ENCODE results near the gene GUCY1A2. TPM values are rescaled to one million over a fixed set of nuclear protein-coding genes. Genes with fewer than 3 reads are reported as not detected.

The GUCY1A2 gene
- total RNA-seq, 6 experiments from 2014 or later, result 1.1 to 4.9 (median 2.5) TPM

- WGBS (ENCODE audit: insufficient coverage, low coverage, low lambda C conversion rate, missing lambda C conversion rate), result 45% methylated on average over 7 of the region's 7 CpGs
- DNase-seq (no peak), ATAC-seq (no peak)
- Histone ChIP-seq H3K27me3 (no peaks in the 10 kb centered on the region), H3K27ac (no peak overlapping the region), H3K36me3 (no peaks in the 10 kb centered on the region), H3K4me1 (no peaks in the 10 kb centered on the region), H3K9me3 (no peaks in the 10 kb centered on the region), H3K4me3 (no peak overlapping the region)
- TF ChIP-seq POLR2A (IDR thresholded peaks at IDR 0.05) (no peak), CTCF (IDR thresholded peaks at IDR 0.05) (no peak)
- intact Hi-C loops (cut with DNase I), result no loop called here
Measured at GRCh38 chr11:106958517-106959248, 59.6 kb downstream of the GUCY1A2 start.

DNA sequence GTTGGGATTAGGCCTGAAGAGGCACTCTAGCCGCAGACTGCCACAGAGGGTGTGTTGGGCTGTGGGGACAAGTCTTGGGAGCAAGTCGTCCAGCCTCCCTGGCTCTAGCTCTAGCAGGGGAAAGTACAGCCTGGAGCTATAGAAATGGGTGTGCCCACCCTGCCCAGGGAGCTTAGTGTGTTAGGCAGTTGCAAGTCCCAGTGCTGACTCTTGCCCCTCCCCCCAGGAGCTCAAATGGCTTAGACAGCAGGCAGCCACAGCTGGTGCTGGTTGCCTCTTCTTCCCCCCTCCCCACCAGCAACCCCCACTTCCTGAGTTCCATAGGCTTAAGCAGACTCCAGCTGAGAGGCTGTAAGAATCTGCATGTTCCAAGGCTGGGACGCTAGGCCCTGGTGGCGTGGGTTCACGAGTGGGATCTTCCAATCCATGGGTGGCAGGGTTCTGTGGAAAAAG, 61.2 kb downstream of the GUCY1A2 start:
- TF ChIP-seq POLR2A (IDR thresholded peaks at IDR 0.05) (no peak), CTCF (IDR thresholded peaks at IDR 0.05) (no peak)
- Histone ChIP-seq H3K4me3 (no peak overlapping the region), H3K36me3 (no peaks in the 10 kb centered on the region), H3K4me1 (no peaks in the 10 kb centered on the region), H3K9me3 (no peaks in the 10 kb centered on the region), H3K27me3 (no peaks in the 10 kb centered on the region), H3K27ac (no peak overlapping the region)
- DNase-seq (no peak), ATAC-seq (no peak)
- intact Hi-C loops (cut with DNase I), result no loop called here
- WGBS (ENCODE audit: insufficient coverage, low coverage, low lambda C conversion rate, missing lambda C conversion rate), result no CpG with 5 or more reads among the region's 5 CpGs

GRCh38 chr11:106950067-106950491, 68.2 kb downstream of the GUCY1A2 start:
- Histone ChIP-seq H3K4me1 (no peaks in the 10 kb centered on the region), H3K27ac (no peak overlapping the region), H3K27me3 (no peaks in the 10 kb centered on the region), H3K9me3 (no peaks in the 10 kb centered on the region), H3K4me3 (no peak overlapping the region), H3K36me3 (no peaks in the 10 kb centered on the region)
- ATAC-seq (no peak), DNase-seq (no peak)
- intact Hi-C loops (cut with DNase I), result no loop called here
- TF ChIP-seq POLR2A (IDR thresholded peaks at IDR 0.05) (no peak), CTCF (IDR thresholded peaks at IDR 0.05) (no peak)

- no peaks in the 10 kb centered on the region for H3K9me3 ChIP-seq
- DNase-seq, result no peak
- no peaks in the 10 kb centered on the region for H3K36me3 ChIP-seq
- WGBS (ENCODE audit: insufficient coverage, low coverage, low lambda C conversion rate, missing lambda C conversion rate), result 74% methylated on average over 3 of the region's 3 CpGs
- TF ChIP-seq POLR2A (IDR thresholded peaks at IDR 0.05), result no peak
- no peak for TF ChIP-seq CTCF (IDR thresholded peaks at IDR 0.05)
- no peaks in the 10 kb centered on the region for H3K27me3 ChIP-seq
- intact Hi-C loops (cut with DNase I), result no loop called here
- no peak overlapping the region for H3K4me3 ChIP-seq
- H3K27ac ChIP-seq, result no peak overlapping the region
- no peaks in the 10 kb centered on the region for H3K4me1 ChIP-seq
- ATAC-seq, result no peak
Measured at GRCh38 chr11:106943089-106943488, 75.2 kb downstream of the GUCY1A2 start.
